SK-N-SH treated with all-trans-retinoic acid at 6 μM for 48 hours (cell line): ENCODE measurements around the gene FNDC3A.

ENCODE experiments used
- ARNTL ChIP-seq: fragments of 450-650 bp; formaldehyde crosslinking; IDR thresholded peaks from 2 replicates; pipeline ENCODE4 v1.5.0; 2020; ENCODE audit warnings: low read depth, mild to moderate bottlenecking, moderate library complexity, borderline replicate concordance
- PATZ1 ChIP-seq: fragments of 250-450 bp; sonication (Bioruptor Pico); IDR thresholded peaks from 2 replicates; pipeline ENCODE4 v1.8.0; 2020; ENCODE audit warnings: mild to moderate bottlenecking, moderate library complexity, borderline replicate concordance
- RARB ChIP-seq: fragments of 250-450 bp; sonication (Bioruptor Pico); IDR thresholded peaks from 2 replicates; pipeline ENCODE4 v1.8.0; 2021; ENCODE audit warnings: mild to moderate bottlenecking, moderate library complexity
- TSHZ2 ChIP-seq: fragments of 250-450 bp; sonication (Bioruptor Pico); IDR thresholded peaks from 2 replicates; pipeline ENCODE4 v1.5.0; 2020; ENCODE audit warnings: mild to moderate bottlenecking, moderate library complexity
- ZC3H10 ChIP-seq: fragments of 250-450 bp; sonication (Bioruptor Pico); IDR thresholded peaks from 2 replicates; pipeline ENCODE4 v1.5.1; 2021; ENCODE audit warnings: mild to moderate bottlenecking, moderate library complexity
- ZFP30 ChIP-seq: fragments of 450-650 bp; formaldehyde crosslinking; IDR thresholded peaks from 2 replicates; pipeline ENCODE4 v1.5.0; 2022; ENCODE audit warnings: mild to moderate bottlenecking, moderate library complexity
- ZNF8 ChIP-seq: fragments of 450-650 bp; formaldehyde crosslinking; IDR thresholded peaks from 2 replicates; pipeline ENCODE4 v1.5.0; 2020; ENCODE audit warnings: mild to moderate bottlenecking, moderate library complexity

- TF ChIP-seq ZC3H10 (CRISPR knock-in tag) (no peak), ZFP30 (CRISPR knock-in tag) (no peak), RARB (no peak), ARNTL (no peak), PATZ1 (CRISPR knock-in tag) (no peak), ZNF8 (CRISPR knock-in tag) (no peak), TSHZ2 (no peak)
Observed at GRCh38 chr13:49238621-49239020, 262.9 kb downstream of the FNDC3A start.
